ENCODE results near the gene PLXNA1. TPM values are rescaled to one million over a fixed set of nuclear protein-coding genes. Genes with fewer than 3 reads are reported as not detected.

Gene PLXNA1
- total and polyA plus RNA-seq, 10 of the 15 experiments (the other 5 are each of a cell fraction or from before 2014, with no cell fraction given) = 0.03 to 16.4 (median 2.5) TPM

DNA sequence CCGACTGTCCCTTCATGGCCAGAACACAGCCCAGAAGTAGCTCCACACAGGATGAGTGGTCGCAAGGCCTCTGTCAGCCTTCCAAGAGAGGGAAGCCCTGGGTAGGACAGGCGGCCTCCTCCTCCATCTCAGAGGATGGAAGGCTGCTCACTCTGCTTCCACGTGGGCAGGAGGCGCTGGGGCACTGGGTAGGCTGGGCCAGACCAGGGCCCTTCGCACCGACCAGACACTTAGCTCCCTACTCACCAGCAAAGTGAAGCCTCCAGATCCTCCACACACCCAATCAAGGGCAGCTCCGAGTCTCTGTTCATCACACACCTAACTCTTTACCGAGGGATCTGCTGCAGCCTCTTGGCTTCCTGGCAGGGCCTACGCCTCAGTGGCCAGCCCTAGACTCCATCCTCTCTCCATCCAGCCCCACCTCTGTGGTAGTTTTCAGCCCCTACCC lies 24.3 kb upstream of the PLXNA1 start:
- FAIRE-seq = no peak
- intact Hi-C loops (cut with micrococcal nuclease; ENCODE audit: unreplicated experiment) = no loop called here
- no peaks in the 10 kb centered on the region for H3K9me3 ChIP-seq (replicated peaks; ENCODE audit: control insufficient read depth, insufficient read depth, low read length)
- in situ Hi-C loops (cut with MboI) = no loop called here
- H4K20me1 ChIP-seq (ENCODE audit: control insufficient read depth, insufficient read depth) = no peaks in the 10 kb centered on the region
- no peak overlapping the region for H3K4me3 ChIP-seq
- POLR2A ChIA-PET = interaction anchor here (0.6 kb wide), 1 partner anchor 45 kb away, joined by 4 read pairs; no protein-coding TSS in a partner anchor
- no peak overlapping the region for H3K27ac ChIP-seq (ENCODE audit: control insufficient read depth, insufficient read depth)
- DNase-seq (ENCODE audit: low read depth, low spot score) = no peak
- TF ChIP-seq IKZF1 (conservative IDR thresholded peaks at IDR 0.05) (no peak), JUND (IDR thresholded peaks at IDR 0.05; ENCODE audit: low read depth, low read length) (no peak), E2F4 (IDR thresholded peaks at IDR 0.05; ENCODE audit: low read depth, low read length) (no peak), SREBF1 (IDR thresholded peaks at IDR 0.05; ENCODE audit: low read length) (no peak), ETV6 (conservative IDR thresholded peaks at IDR 0.05 in 1 of 2, IDR thresholded peaks at IDR 0.05 in 1 of 2; ENCODE audit: borderline replicate concordance in 1 of 2, low read depth in 1 of 2) (no peak), ZBTB40 (IDR thresholded peaks at IDR 0.05; ENCODE audit: borderline replicate concordance) (no peak), SIN3A (IDR thresholded peaks at IDR 0.05; ENCODE audit: low read depth, low read length) (no peak), MLLT1 (IDR thresholded peaks at IDR 0.05) (no peak), TCF12 (IDR thresholded peaks at IDR 0.05; ENCODE audit: low read depth, low read length) (no peak), EGR1 (IDR thresholded peaks at IDR 0.05; ENCODE audit: borderline replicate concordance in 1 of 2, low read depth in 2 of 2, low read length in 2 of 2) (no peak), ZZZ3 (IDR thresholded peaks at IDR 0.05; ENCODE audit: control insufficient read depth, insufficient read length, low read depth) (no peak), BCL11A (IDR thresholded peaks at IDR 0.05; ENCODE audit: low read depth, low read length) (no peak)
- TF ChIP-seq, protein P1, sequence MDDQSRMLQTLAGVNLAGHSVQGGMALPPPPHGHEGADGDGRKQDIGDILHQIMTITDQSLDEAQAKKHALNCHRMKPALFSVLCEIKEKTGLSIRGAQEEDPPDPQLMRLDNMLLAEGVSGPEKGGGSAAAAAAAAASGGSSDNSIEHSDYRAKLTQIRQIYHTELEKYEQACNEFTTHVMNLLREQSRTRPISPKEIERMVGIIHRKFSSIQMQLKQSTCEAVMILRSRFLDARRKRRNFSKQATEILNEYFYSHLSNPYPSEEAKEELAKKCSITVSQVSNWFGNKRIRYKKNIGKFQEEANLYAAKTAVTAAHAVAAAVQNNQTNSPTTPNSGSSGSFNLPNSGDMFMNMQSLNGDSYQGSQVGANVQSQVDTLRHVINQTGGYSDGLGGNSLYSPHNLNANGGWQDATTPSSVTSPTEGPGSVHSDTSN (IDR thresholded peaks at IDR 0.05; ENCODE audit: insufficient replicate concordance, low read depth, low read length) = no peak
- no peaks in the 10 kb centered on the region for H3K79me2 ChIP-seq (ENCODE audit: control insufficient read depth, insufficient read depth, low read length)
- no TSS peak for BruUV-seq (replicated peaks)
- no peaks in the 10 kb centered on the region; a peak in 2 of 4 replicates for H3K36me3 ChIP-seq (ENCODE audit: control insufficient read depth in 2 of 2, insufficient read depth in 2 of 2, low read length in 1 of 2)
- H2AFZ ChIP-seq (ENCODE audit: control insufficient read depth, low read depth, low read length) = no peak overlapping the region
- no peak for ATAC-seq
- WGBS (ENCODE audit: insufficient coverage, insufficient replicate concordance, low lambda C conversion rate, missing lambda C conversion rate) = 65% methylated on average over 10 of the region's 10 CpGs
- no peak overlapping the region for H3K4me2 ChIP-seq (ENCODE audit: control insufficient read depth, insufficient read depth)
- CTCF ChIA-PET = interaction anchor here (0.8 kb wide), 1 partner anchor 24 kb away, joined by 5 read pairs; the partner anchor contains the start of gene PLXNA1
- peaks cover 27% of the 10 kb centered on the region for H3K4me1 ChIP-seq (ENCODE audit: control insufficient read depth, insufficient read depth, low read length)
- H3K27me3 ChIP-seq (replicated peaks in 1 of 2; ENCODE audit: control insufficient read depth in 2 of 2, insufficient read depth in 2 of 2, low read length in 1 of 2) = no peaks in the 10 kb centered on the region
- SMC1A ChIA-PET (ENCODE audit: uncharacterized antibody, unreplicated experiment) = no interaction called here
- H3K9ac ChIP-seq (ENCODE audit: control insufficient read depth, insufficient read depth, low read length) = no peak overlapping the region
- RAD21 ChIA-PET (ENCODE audit: unreplicated experiment) = no interaction called here
